NCI-H2196 (cell line): Measurements from ENCODE around the gene CSH1.
"Not testable (repeated sequence)": the region's sequence is repeated elsewhere in the genome, so short reads cannot be mapped to it uniquely, and the experiment has no call there.

Source experiments
- DNase-seq: peaks from one replicate; lab custom pipeline; 2025; ENCODE audit not compliant: unreplicated experiment; lab: John Stamatoyannopoulos, UW

Gene CSH1

DNA sequence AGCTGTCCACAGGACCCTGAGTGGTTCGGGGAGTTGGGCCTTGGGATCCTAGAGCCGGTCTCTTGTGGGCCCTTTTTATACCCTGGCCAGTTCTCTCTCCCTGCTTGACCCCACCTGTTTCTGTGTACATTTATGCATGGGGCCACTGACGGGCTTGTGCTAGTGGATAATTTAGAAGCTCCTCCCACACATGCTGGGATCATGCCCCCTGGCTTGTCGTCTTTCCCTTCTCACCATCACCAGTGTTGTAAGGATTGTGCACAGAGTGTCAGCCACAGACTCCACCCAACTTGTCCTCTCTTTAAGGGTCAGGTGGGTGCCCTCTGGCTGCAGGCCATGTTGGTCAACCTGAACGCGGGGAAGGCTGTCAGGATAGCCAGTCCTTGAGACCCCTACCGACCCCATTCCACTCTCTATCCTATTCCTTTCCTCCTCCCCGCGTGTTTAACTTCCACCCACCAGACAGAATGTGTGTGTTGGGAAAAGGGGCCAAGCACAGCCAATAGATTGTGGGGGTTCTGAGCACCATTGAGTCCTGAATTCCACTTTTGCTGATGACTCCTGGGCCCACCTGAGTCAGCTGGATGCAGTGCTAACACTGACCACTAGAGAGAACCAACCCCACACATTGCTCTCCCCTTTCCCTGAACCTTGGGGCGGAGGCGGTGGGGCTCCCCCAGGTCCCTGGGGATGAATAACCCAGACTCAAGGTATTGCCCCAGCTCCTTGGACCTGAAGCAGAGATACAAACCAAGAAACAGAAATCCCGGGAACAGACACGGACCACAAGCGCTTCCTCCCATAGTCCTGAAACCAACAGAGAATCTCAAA, at the start of gene CSH1:
Gene CSH1 (minus strand): TSS at position 51 of the 831 bp plus-strand sequence. CDS start 63 bp downstream, outside the sequence.
- not testable (repeated sequence) for DNase-seq

DNA sequence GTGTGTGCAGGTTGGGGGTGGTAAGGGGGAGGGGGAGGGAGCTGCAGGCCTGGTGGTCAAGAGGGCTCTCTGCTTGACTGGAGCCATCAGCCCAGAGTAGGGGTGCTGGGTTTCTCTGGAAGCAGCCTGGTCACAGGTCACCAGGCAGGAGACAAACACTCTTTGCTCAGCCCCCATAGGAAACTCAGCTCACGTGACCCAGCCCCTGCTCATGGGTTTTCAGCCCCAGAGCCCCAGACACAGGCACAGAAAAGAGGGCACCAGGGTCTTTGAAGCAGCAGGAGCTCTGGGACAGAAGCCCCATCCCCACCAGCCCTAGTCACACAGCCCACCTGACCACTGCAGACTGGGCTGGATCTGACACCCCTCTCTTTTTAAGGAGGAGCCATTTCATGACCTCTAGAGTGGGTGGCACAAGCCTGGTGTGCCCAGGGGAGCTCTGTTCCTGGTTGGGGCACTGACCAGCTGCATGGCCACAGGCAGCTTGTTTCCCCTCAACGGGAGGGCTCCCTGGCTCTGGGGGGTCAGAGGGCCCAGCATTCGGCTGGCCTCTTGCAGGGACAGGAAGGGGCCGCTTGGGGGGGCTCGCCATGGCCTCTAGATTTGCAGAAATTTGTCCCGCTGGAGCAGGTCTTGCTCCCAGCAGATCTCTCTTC, 49.5 kb upstream of the CSH1 start:
- DNase-seq, result no peak

DNA sequence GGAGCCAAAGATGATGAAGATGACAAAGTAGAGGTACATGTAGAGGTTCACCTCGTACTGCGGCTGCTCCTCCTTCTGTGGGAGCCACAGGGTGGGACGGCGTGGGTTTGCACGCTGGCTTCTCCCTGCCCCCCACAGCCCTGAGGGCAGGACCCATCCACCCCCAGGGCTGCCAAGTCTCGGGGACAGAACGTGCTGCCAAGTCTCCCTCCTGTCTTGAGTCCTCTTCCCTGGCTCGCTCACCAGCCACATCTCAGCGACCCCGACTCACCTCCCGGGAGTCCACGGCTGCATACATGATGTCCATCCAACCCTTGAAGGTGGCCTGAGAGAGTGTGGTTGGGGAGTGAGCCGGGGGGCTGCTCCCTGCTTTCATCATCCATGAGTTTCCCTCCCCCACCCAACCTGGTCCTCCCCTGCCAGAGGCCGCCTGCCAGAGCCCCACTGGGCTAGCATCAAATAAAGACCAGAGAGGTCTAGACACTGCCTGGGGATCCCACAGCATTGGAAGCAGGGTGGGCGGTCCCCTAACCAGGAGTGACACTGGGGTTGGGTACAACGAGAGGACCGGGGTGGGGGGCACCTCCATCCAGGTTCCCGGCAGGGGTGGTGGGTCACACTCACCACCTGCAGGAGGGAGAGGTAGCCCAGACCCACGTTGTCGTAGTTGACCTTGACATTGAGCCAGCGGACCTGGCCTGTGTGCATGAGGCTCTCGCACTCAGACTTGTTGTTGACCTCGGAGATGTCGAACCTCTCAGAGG, 48.5 kb upstream of the CSH1 start:
- DNase-seq, result no peak

DNA sequence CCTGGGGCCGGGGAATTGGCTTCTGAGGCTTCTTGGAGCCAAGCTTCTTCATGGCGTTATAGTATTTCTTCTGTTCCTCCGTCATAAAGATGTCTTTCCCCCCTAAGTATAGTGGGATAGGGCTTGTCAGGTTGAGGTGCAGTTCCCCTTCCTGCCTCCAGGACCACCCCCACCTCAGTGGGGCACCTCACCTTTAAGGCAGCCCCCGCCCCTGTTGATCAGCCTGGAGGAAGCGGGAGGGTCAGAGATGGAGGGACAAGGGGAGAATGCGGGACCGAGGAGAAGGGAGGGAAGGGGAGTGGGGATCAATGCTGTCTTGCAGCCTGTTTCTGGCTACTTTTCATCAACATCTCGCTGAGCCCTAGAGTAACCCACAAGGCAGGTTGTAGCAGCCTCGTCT, 47.4 kb upstream of the CSH1 start:
- no peak for DNase-seq

DNA sequence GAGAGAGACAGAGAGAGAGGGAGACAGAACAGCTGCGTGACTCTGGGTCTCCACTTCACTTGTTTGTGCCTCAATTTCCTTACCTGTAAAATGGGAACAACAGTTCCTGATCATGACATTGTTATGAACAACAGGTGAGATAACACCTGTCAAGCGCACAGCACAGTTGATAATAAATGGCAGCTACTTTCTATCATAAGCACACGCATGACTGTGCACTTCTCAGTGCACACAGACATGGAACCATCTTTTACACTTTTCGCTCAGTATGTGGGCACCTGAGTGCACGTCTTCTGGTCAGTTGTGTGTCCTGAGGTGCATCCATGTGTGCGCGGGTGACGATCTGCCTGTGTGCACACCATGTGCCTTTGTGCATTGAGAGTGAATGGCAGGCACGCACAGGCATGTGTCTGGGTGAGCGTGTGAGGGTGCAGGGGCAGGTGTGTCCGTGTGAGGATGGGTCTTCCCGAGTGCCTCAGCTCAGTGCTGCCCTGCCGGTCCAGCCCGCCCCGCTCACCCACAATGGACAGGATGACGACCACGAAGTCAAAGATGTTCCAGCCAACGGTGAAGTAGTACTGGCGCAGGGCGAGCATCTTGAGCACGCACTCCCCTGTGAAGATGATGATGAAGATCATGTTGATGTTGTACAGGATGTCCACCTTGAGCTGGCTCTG, 46.1 kb upstream of the CSH1 start:
- no peak for DNase-seq

DNA sequence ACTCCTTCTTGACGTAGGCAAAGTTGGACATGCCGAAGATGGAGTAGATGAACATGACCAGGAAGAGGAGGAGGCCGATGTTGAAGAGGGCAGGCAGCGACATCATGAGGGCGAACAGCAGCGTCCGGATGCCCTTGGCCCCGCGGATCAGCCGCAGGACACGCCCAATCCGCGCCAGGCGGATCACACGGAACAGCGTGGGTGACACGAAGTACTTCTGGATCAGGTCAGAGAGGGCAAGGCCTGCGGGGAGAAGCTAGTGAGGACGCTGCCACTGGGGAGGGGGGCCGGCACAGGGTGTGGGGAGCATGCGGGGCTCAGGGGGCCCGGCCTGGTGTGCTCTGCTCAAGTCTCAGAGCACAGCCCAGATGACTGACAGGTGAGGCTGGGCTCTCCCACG, 45.4 kb upstream of the CSH1 start:
- no peak for DNase-seq

DNA sequence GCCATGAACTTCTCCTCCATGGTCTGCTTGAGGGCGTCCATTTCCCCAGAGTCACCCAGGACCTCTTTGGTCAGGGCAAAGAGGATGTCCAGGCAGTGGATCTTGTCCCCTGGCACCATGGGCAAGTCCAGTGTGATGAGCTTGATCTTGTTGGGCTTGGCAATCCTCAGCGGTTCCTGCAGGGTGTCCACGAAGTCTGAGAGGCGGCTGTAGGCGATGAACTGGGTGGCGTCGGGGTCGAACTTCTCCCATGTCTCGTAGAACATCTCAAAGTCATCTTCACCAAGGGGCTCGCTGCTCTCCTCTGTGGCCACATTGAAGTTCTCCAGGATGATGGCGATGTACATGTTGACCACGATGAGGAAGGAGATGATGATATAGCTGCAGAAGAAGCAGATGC, 44.8 kb upstream of the CSH1 start:
- no peak for DNase-seq

DNA sequence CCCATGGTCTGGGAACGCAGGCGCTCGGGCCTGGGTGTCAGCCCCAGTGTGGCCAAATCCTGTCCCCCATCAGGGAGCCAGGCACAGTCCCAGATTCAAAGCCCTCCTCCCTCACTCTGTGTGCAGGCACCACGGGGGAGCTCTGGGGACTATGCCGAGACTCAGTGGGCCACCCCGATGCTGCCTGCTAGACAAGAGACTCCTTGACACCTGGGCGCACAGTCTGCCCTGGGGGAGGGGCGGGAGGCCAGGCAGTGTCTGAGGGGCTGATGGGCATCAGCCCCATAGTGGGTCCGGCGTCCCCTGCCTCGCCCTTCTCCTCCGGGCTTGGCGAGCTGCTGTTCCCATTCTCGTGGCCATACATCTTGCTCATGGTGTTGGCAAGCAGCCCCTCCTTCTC, 44.2 kb upstream of the CSH1 start:
- DNase-seq, result no peak

DNA sequence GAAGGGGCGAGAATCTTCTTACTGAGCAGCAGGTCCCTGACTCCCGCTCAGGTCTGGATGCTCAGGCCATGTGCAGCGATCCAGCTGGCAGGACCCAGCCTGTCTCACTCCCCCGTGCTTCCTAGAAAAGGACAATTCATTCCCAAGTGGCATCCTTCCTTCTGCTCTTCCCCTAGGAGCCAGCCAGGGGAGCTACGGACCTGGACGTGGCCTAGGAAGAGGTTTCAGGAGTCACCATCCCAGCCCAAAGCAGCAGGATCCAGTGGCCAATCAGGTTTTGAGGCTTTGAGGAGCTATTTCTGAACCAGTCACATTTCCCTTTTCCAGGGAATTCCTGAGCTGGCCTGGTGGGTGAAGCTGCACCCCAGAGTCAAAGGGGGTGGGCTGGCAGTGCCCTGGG, 43.5 kb upstream of the CSH1 start:
- no peak for DNase-seq

DNA sequence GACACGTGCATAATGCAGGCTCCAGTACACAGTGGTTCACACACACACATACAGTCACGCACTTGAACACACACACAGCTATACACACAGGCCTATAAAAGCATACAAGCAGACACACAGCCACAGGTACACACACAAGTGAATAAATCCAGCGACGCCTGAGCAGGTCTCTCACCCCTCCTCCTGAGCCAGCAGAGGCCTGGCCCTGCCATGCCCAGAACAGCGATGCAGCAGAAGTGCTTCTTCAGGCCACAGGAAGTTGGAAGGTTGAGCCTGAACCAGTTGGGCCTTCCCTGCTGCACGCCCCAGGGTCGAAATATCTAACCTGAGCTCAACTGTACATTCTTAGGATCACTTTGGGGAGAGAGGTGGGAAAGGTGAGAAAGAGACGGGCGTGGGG, 43.0 kb upstream of the CSH1 start:
- no peak for DNase-seq

DNA sequence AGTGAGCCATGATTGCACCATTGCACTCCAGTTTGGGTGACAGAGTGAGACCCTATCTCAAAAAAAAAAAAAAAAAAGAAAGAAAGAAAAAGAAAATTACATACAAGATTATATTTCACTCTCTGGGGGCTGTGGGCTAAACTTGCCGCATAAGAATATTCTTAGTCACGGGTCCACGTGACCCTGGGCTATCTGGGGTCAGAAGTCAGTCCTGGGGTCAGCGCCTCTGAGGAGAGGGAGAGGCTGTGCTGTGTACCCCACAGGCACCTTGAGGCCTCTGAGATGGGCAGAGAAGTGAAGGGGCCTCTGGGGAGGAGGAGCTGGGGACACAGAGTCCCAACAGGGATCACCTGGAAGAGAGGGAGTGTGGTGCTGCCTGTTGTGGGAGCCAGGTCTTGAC, 41.5 kb upstream of the CSH1 start:
- no peak for DNase-seq

DNA sequence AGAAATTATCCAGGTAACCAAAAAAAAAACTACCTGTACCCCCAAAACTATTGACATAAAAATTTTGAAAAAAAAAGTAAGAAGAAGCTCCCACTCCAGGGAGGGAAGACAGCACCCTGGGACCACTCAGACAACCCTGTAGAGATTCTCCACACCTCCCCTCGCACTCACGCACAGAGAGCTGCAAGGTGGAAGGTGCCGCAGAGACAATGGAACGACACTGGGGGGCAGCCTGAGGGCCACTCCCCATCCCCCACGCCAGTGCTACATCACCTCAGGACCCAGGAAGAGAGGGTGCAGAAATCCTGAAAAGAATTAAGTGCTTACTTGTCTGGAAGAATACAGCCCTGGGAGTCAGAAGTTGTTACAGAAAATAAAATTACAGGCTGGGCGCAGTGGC, 40.9 kb upstream of the CSH1 start:
- no peak for DNase-seq

DNA sequence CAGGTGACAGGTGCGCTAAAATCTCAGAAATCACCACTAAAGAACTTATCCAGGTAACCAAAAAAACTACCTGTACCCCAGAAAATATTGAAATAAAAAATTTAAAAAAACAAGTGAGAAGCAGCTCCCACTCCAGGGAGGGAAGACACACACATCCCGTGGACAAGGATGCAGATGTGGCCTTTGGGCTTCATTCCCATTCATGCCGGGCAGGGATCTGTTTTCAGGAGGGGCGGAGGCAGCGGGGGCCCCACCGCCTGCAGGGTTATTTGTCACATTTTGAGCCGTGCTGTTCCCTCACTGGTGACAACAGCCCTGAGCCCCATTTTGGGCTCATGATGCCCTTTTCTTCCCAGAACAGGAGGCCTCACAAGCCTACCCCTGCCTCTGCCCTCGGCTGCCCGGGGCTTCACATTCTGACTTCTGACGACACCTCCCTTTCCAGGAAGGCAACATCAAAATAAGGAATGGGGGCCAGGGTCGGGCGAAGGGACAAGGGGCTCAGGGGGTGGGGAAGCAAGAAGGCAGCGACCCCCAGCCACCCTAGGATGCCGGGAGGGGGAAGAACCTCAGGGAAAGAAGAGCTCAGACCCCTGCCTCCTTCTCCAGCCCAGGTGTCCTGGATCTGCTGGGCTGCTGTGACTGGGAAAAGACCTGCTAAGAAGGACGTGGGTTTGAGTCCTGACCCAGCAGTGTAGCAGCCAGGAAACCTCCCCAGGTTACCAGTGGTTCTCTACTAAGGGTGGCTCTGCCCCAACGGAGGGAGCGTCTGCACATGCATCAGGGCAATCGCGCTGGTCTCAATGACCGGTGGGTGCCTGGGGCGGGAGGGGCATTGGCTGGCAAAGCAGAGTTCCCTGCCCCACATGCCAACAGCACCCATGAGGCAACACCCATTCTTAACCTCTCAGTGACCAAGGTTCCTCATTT, 38.1 kb upstream of the CSH1 start:
- DNase-seq, result no peak

DNA sequence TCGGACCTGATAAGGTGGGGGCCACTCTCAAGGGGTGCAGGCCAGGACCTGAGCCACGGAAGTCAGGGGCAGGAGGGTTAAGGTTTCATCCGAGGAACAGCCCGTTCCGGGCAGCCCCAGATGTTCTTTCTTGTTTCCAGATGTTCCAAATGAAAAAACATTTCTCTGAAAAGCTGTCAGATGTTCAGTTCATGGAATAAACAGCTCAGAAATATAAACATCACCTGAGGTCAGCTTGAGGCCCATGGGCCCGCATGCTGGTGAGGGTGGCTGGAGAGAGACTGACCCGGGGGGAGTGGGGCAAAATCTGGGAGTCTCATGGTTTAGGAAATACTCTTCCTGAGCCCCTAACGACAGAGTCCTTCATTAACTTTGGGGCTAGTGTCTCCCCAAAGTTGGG, 37.2 kb upstream of the CSH1 start:
- no peak for DNase-seq

DNA sequence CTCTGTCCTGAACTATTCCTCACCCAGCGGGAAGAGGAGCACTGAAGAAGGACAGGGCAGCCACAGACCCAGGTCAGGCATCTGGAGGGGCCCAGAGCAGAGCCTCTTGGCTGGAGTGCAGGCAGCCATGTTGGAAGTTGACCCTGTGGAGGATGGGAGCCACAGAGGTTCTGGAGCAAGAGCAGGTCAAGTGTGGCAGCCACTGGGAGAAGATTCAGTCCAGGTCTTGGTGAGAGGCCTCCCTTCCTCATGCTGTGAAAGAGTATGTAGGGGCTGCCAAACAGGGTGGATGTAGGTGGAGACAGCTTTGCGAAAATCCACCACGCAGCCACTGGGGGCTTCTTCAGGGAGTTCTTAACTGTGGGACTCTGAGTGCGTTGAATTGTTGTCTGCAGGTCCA, 36.3 kb upstream of the CSH1 start:
- DNase-seq, result no peak

DNA sequence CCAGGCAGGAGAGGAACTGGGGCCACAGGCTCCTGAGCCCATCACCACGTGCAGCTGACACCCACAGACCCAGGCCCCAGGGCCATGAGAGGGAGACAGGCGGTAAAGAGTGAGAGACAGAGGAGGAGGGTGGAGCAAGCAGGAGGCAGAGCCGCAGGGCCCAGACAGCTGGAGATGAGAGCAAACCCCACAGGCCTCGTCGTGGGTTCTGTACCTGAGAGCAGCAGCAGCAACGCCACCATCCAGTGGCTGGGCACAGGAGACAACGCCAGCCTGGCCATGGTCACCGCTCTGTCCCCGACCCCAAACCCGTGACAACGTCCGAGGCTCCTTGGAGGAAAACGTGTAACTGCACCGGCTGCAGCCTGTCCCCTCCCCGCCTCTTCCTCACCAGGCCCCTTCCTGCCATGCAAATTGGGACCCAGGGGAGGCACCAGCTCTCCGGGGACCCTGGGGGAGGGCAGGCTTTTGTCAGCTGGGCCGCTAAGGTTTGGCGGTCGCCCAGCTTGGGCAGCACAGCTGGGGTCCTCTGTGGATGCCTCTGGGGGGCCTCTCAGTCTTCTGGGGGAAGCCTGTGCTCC, 35.7 kb upstream of the CSH1 start, which contains the start of gene CD79B:
Gene CD79B (minus strand): TSS at position 351 of the 581 bp plus-strand sequence. CDS start 70 bp downstream, at position 281.
- DNase-seq, result no peak

DNA sequence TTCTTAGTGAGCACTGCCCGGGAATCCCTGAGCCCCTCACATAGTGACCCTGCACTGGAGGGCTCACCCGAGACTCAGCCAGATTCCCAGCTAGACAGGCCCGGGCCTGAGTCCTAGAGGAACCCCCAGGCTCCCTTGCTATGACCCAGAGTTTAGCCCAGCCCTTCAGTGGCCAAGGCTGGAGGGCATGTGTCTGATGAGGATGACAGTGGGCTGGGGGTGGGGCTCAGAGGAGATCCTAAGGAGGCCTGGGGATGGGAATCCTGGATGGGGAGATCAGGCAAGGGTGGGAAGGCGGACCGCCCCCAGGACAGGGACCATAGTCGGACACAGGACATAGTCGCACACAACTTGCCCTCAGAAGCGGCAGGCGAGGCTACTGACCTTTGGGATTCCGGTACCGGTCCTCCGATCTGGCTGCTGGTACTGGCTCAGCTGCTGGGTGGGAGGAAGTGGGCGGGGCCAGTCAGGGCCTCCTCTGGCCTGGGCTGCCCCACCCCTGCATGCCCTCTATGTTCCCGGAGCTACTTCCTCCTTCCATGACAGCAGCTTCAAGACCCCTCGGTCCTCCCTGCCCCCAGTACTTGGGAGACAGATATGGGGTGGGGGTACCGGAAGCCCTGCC, 34.7 kb upstream of the CSH1 start:
- no peak for DNase-seq

DNA sequence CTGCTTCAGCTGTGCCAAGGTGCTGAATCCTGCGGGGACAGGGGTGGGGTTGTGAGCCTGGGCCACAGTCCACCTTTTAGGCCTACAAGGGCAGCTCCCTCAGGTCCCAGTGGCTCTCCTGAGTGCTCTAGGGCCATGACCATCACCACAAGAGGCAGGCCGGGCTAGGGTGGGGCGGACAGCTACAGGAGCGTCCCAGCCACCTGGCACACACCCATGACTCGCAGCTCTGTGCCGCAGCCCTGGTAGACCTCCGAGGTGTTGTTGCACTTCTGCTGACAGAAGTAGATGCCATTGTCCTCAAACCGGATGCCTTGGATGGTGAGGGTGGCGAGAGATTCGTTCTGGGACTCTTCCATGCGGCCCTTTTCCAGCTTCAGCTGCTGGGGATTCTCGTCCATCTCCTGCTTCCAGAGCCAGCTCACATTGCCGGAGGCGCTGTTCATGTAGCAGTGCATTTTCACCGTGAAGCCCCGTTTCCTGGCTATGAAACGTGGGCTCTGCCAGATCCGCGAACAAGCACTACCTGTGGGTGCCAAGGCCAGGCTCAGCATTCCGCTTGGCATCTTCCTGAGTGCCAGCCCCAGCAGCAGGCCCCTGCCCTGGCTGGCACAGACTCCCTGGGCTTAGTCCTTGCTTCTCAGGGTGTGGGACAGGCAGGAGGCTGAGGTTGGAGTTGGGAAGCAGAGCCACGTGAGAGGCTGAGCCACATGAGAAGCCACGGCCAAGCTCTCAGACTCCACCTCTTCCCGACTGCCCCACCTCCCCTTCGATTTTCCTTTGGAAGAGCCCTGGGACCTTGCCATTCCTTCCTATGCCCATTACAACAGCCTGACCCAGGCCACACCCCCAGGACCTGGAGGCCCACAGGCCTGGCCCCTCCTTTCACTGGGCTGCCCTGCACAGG, 33.7 kb upstream of the CSH1 start:
- no peak for DNase-seq
